ENCODE measurements around the gene CRYAB.
"Not testable (repeated sequence)": the region's sequence is repeated elsewhere in the genome, so short reads cannot be mapped to it uniquely, and the experiment has no call there.

CRYAB gene

GRCh38 chr11:111906680-111907079 lies 4.9 kb downstream of the CRYAB start:
- no peak for FAIRE-seq

GRCh38 chr11:111905411-111905810 lies 6.2 kb downstream of the CRYAB start:
- FAIRE-seq = no peak

- FAIRE-seq = no peak
These were observed 24.7 kb downstream of the CRYAB start for GRCh38 chr11:111886844-111887243.

GRCh38 chr11:111886032-111886431 lies 25.5 kb downstream of the CRYAB start:
- FAIRE-seq = no peak

GRCh38 chr11:111885053-111885452 lies 26.5 kb downstream of the CRYAB start:
- FAIRE-seq = not testable (repeated sequence)

GRCh38 chr11:111882202-111882601 lies 29.4 kb downstream of the CRYAB start:
- FAIRE-seq = no peak

- no peak for FAIRE-seq
These were observed 32.0 kb downstream of the CRYAB start for GRCh38 chr11:111879637-111879960.

GRCh38 chr11:111878849-111879636 lies 32.5 kb downstream of the CRYAB start, which contains the start of the genes CFAP68 and FDXACB1:
Gene CFAP68, plus strand, starts transcription at chr11:111879541. Its CDS starts 20 bp downstream, at chr11:111879561.
Gene FDXACB1, minus strand, starts transcription at chr11:111879165. Its CDS starts 33 bp downstream, at chr11:111879132.
- no peak for FAIRE-seq

- FAIRE-seq = no peak
These were observed 33.2 kb downstream of the CRYAB start for GRCh38 chr11:111878385-111878848.

- FAIRE-seq = no peak
These were observed 39.8 kb downstream of the CRYAB start for GRCh38 chr11:111871693-111872161.

GRCh38 chr11:111870886-111871692 lies 40.5 kb downstream of the CRYAB start, which contains the start of gene ALG9:
Gene ALG9, minus strand, starts transcription at chr11:111871581. Its CDS starts 99 bp downstream, at chr11:111871482.
- no peak for FAIRE-seq

- no peak for FAIRE-seq
These were observed 41.1 kb downstream of the CRYAB start for GRCh38 chr11:111870522-111870885.

- FAIRE-seq = no peak
These were observed 41.5 kb downstream of the CRYAB start for GRCh38 chr11:111870113-111870512.

- FAIRE-seq = no peak
These were observed 51.3 kb downstream of the CRYAB start for GRCh38 chr11:111860257-111860656.
